IPS DF 4.7 (cell line): ENCODE measurements around the gene SIX2.
"Not testable (repeated sequence)": the region's sequence is repeated elsewhere in the genome, so short reads cannot be mapped to it uniquely, and the experiment has no call there.

ENCODE experiments used
- DNase-seq: peaks from one replicate; pipeline ENCODE4 v3.0.0-alpha.2; 2013; ENCODE audit warnings: low spot score; ENCODE audit errors: extremely low read depth

The SIX2 gene

GRCh38 chr2:45009303-45009927 lies at the start of gene SIX2:
TSS of gene SIX2 (minus strand) at chr2:45009452. CDS start at chr2:45009110, 342 bp downstream.
- DNase-seq, result peak; percentile 91

GRCh38 chr2:45055162-45055605 lies 45.9 kb upstream of the SIX2 start:
- DNase-seq, result no peak

GRCh38 chr2:45053966-45054365 lies 44.7 kb upstream of the SIX2 start:
- no peak for DNase-seq

GRCh38 chr2:45052388-45052928 lies 43.2 kb upstream of the SIX2 start:
- no peak for DNase-seq

GRCh38 chr2:45049569-45050336 lies 40.5 kb upstream of the SIX2 start:
- no peak for DNase-seq

- no peak for DNase-seq
These were observed 38.0 kb upstream of the SIX2 start for GRCh38 chr2:45047301-45047700.

- no peak for DNase-seq
These were observed 37.5 kb upstream of the SIX2 start for GRCh38 chr2:45046786-45047185.

GRCh38 chr2:45045706-45046105 lies 36.5 kb upstream of the SIX2 start:
- DNase-seq, result no peak

GRCh38 chr2:45044916-45045315 lies 35.7 kb upstream of the SIX2 start:
- no peak for DNase-seq

- DNase-seq, result no peak
These were observed 33.9 kb upstream of the SIX2 start for GRCh38 chr2:45043174-45043573.

GRCh38 chr2:45042401-45042800 lies 33.1 kb upstream of the SIX2 start:
- no peak for DNase-seq

- no peak for DNase-seq
These were observed 31.5 kb upstream of the SIX2 start for GRCh38 chr2:45040786-45041185.

- not testable (repeated sequence) for DNase-seq
These were observed 30.6 kb upstream of the SIX2 start for GRCh38 chr2:45039804-45040203.

- DNase-seq, result not testable (repeated sequence)
These were observed 29.6 kb upstream of the SIX2 start for GRCh38 chr2:45038861-45039260.

- DNase-seq, result no peak
These were observed 24.1 kb upstream of the SIX2 start for GRCh38 chr2:45033302-45033701.

- DNase-seq, result no peak
These were observed 21.8 kb upstream of the SIX2 start for GRCh38 chr2:45031028-45031427.

GRCh38 chr2:45030553-45030952 lies 21.3 kb upstream of the SIX2 start:
- no peak for DNase-seq

- DNase-seq, result no peak
These were observed 20.0 kb upstream of the SIX2 start for GRCh38 chr2:45029215-45029614.

GRCh38 chr2:45028276-45028675 lies 19.0 kb upstream of the SIX2 start:
- DNase-seq, result no peak

- no peak for DNase-seq
These were observed 17.7 kb upstream of the SIX2 start for GRCh38 chr2:45026924-45027450.

GRCh38 chr2:45024600-45025291 lies 15.5 kb upstream of the SIX2 start:
- DNase-seq, result no peak

GRCh38 chr2:45024097-45024496 lies 14.8 kb upstream of the SIX2 start:
- DNase-seq, result no peak
